Measurements from ENCODE around the gene WDFY3. TPM values are rescaled to one million over a fixed set of nuclear protein-coding genes. Genes with fewer than 3 reads are reported as not detected.
"Not testable (repeated sequence)": the region's sequence is repeated elsewhere in the genome, so short reads cannot be mapped to it uniquely, and the experiment has no call there.

WDFY3 gene
- total RNA-seq, 4 donors from 2014 or later, result 73.2 to 98.4 (median 90.2) TPM

DNA sequence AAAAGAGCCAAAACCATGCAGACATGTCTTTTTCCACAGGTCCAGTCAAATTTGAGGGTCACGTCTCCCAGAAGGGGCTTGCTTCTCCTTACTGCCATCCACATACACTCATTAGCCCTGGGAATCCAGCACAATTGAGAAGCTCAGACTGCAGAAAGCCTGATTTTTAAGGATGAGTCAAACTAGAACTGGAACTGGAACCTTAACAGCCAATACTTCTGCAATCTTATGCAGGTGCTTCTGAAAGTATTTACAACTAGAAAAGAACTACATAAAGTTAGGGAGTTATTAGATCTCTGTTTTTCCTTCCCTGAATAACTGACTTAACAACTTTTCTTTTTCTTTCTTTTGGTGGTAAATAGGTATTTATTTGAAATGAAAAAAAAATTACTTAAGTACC, 297.3 kb downstream of the WDFY3 start:
- intact Hi-C loops (cut with DNase I; ENCODE audit: low total_unique reads), result no loop called here
- 96 to 100% methylated on average over 1 of the region's 1 CpG for WGBS, 2 donors
- TF ChIP-seq, protein P1, sequence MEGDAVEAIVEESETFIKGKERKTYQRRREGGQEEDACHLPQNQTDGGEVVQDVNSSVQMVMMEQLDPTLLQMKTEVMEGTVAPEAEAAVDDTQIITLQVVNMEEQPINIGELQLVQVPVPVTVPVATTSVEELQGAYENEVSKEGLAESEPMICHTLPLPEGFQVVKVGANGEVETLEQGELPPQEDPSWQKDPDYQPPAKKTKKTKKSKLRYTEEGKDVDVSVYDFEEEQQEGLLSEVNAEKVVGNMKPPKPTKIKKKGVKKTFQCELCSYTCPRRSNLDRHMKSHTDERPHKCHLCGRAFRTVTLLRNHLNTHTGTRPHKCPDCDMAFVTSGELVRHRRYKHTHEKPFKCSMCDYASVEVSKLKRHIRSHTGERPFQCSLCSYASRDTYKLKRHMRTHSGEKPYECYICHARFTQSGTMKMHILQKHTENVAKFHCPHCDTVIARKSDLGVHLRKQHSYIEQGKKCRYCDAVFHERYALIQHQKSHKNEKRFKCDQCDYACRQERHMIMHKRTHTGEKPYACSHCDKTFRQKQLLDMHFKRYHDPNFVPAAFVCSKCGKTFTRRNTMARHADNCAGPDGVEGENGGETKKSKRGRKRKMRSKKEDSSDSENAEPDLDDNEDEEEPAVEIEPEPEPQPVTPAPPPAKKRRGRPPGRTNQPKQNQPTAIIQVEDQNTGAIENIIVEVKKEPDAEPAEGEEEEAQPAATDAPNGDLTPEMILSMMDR (IDR thresholded peaks at IDR 0.05), result no peak
- TF ChIP-seq POLR2A (IDR thresholded peaks at IDR 0.05), result no peak
- DNase-seq (ENCODE audit: low spot score in 2 of 2), result no peak
- no peak overlapping the region for H3K4me3 ChIP-seq (ENCODE audit: low read depth, poor library complexity, severe bottlenecking)

DNA sequence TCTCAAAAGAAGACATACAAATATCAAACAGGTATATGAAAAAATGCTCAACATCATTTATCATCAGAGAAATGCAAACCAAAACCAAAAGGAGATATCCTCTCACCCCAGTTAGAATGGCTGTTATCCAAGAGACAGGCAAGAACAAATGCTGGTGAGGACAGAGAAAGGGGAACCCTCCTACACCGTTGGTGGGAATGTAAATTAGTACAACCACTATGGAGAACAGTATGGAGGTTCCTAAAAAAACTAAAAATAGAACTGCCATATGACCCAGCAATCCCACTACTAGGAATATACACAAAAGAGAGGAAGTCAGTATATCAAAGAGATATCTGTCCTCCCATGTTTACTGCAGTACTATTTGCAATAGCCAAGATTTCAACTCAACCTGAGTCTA, 300.1 kb downstream of the WDFY3 start:
- intact Hi-C loops (cut with DNase I; ENCODE audit: low total_unique reads), result no loop called here

DNA sequence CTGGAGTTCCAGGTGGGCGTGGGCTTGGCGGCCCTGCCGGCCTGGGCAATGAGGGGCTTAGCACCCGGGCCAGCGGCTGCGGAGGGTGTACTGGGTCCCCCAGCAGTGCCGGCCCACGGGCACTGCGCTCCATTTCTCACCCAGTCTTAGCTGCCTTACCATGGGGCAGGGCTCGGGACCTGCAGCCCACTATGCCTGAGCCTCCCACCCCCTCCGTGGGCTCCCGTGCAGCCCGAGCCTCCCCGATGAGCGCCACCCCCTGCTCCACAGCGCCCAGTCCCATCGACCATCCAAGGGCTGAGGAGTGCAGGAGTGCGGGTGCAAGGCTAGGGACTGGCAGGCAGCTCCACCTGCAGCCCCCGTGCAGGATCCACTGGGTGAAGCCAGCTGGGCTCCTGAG, 301.7 kb downstream of the WDFY3 start:
- intact Hi-C loops (cut with DNase I; ENCODE audit: low total_unique reads), result not testable (repeated sequence)

More for the DNA sequence above, 300.1 kb downstream of the WDFY3 start:
- 71 to 78% methylated on average over 1 of the region's 1 CpG for WGBS, 2 donors
- DNase-seq (ENCODE audit: low spot score in 2 of 2), result no peak
- TF ChIP-seq POLR2A (IDR thresholded peaks at IDR 0.05), result no peak
- H3K4me3 ChIP-seq (ENCODE audit: low read depth, poor library complexity, severe bottlenecking), result no peak overlapping the region

DNA sequence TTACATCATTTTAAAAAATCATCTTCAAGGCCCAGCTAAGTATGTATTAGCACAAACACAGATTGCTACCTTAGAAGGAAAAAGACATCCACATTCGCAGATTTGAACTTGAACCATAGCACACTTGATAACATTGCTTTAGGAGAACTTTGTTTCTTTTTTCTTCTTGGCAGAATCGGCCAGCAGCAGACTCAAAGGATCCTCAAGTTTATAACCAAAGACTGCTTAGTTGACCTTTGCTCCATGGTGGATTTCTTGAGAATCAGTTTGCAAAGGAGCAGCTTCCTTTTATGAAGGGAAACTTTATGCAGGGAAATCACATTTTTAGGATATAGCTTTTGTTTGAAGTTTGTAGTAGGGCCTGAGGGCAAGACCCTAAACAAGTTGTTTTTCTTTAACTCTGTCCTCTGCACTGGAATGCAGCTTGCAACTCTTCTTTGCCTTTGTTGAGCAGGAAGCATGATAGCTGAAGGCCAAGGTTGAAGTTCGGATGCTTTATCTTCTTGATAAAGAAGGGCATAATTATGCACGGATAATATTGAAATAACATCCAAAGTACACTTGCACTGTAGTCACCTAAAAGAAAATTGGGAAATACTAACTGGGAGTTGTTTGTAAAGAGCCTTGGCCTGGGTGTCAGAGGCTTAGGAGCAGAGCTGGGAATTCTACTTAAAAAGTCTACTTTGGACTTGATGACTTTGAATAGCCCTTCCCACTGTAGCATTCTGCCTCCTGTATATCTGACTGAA, 305.1 kb downstream of the WDFY3 start:
- H3K4me3 ChIP-seq (ENCODE audit: low read depth, poor library complexity, severe bottlenecking), result no peak overlapping the region
- intact Hi-C loops (cut with DNase I; ENCODE audit: low total_unique reads), result no loop called here
- no peak for DNase-seq (ENCODE audit: low spot score in 2 of 2)
- 65 to 74% methylated on average over 4 of the region's 4 CpGs for WGBS, 2 donors
- TF ChIP-seq, protein P1 (IDR thresholded peaks at IDR 0.05), result no peak
- no peak for TF ChIP-seq POLR2A (IDR thresholded peaks at IDR 0.05)

More for the DNA sequence above, 301.7 kb downstream of the WDFY3 start:
- 95 to 100% methylated on average over 5 to 19 of the region's 19 CpGs for WGBS, 2 donors
- DNase-seq (ENCODE audit: low spot score in 2 of 2); H3K4me3 ChIP-seq (ENCODE audit: low read depth, poor library complexity, severe bottlenecking): not testable (repeated sequence)

DNA sequence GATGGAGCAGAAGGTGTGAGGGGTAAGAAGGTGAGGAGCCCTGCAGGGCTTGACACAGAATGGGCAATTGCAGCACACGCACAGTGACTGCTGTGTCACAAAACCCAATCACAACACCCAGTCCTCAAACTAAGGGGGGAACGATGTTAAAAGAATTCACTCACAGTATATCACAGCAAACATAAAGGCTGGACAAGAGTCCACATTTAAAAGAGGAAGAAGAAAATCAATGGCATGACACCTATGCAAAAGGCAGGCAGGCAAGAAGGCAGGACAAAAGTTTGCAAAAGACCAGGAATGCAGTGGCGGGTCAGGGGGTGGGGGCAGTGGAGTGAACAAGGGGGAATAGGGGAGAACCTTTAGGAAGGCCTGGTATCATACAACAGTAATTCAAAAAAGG, 305.9 kb downstream of the WDFY3 start:
- TF ChIP-seq, protein P1 (IDR thresholded peaks at IDR 0.05), result no peak
- TF ChIP-seq POLR2A (IDR thresholded peaks at IDR 0.05), result no peak
- H3K4me3 ChIP-seq (ENCODE audit: low read depth, poor library complexity, severe bottlenecking), result no peak overlapping the region
- DNase-seq (ENCODE audit: low spot score in 2 of 2), result no peak
- WGBS, 2 donors, result 92 to 95% methylated on average over 3 of the region's 3 CpGs
- intact Hi-C loops (cut with DNase I; ENCODE audit: low total_unique reads), result no loop called here

DNA sequence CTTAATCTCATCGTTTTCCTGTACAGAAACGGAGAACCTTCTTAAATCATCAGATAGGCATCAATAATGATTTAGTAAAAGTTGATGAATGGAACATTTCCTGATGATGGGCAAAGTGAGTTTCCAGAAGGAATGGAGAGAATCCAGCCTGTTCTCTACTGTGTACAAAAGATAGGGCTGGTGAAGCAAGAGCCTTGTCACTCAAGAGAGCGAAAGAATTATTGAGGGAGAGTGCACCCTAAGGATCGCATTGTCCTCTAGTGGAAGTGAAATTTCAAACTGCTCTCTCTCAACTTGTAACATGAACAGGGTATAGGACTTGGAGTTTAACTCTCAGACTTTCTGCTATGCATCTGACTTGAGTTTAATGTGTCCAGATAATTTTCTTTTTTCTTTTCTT, 314.0 kb downstream of the WDFY3 start:
- WGBS, 2 donors, result 89 to 90% methylated on average over 4 of the region's 4 CpGs
- no peak overlapping the region for H3K4me3 ChIP-seq (ENCODE audit: low read depth, poor library complexity, severe bottlenecking)
- DNase-seq (ENCODE audit: low spot score in 2 of 2), result no peak
- intact Hi-C loops (cut with DNase I; ENCODE audit: low total_unique reads), result no loop called here
- TF ChIP-seq, protein P1 (IDR thresholded peaks at IDR 0.05), result no peak
- no peak for TF ChIP-seq POLR2A (IDR thresholded peaks at IDR 0.05)

DNA sequence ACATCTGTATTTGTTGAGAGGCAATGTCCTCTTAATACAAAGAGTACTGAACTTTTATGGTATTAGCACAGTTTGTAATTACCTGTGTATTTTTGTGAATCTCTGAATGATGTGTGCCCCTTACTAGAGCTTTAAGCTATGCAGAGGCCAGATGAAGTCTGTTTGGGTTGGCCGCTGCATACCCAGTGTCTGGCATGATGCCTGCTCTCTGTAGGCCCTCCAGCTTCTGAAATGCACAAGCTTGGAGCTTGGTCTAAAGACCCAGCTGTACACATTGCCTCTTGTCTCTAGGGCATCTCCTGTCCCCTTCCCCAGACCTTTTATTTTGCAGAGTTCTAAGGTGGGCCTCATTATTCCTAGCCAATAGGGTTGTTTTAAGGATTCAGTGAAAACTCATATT, 315.0 kb downstream of the WDFY3 start:
- no peak overlapping the region for H3K4me3 ChIP-seq (ENCODE audit: low read depth, poor library complexity, severe bottlenecking)
- WGBS, 2 donors, result 88 to 100% methylated on average over 1 of the region's 1 CpG
- intact Hi-C loops (cut with DNase I; ENCODE audit: low total_unique reads), result no loop called here
- no peak for TF ChIP-seq POLR2A (IDR thresholded peaks at IDR 0.05)
- TF ChIP-seq, protein P1 (IDR thresholded peaks at IDR 0.05), result no peak
- no peak for DNase-seq (ENCODE audit: low spot score in 2 of 2)

Data from lower leg skin (tissue), 4 donors.